Kidney (tissue), 14 donors: Measurements from ENCODE around the gene MAEA. TPM values are rescaled to one million over a fixed set of nuclear protein-coding genes. Genes with fewer than 3 reads are reported as not detected.

Source experiments
- DNase-seq, 5 donors: peaks; one replicate each; pipeline ENCODE4 v3.0.0-alpha.2; 2013 to 2020
- FAIRE-seq: peaks from 2 replicates; lab custom pipeline; 2012; peaks lifted over from hg19 to GRCh38; lab: Jason Lieb, UNC
- H3K27ac ChIP-seq, 2 donors: one replicate each; pipeline ENCODE4 v1.7.0; 2013; ENCODE audit warnings: low read depth in 2 of 2, low read length in 2 of 2, inconsistent platforms in 1 of 2
- H3K27me3 ChIP-seq: one replicate; pipeline ENCODE4 v1.7.1; 2013; ENCODE audit warnings: low read length, inconsistent platforms; ENCODE audit not compliant: control insufficient read depth, insufficient read depth
- H3K36me3 ChIP-seq, 3 donors: one replicate each; pipeline versions ENCODE4 v1.7.0 to v1.7.1; 2013; ENCODE audit warnings: low read length in 3 of 3, control low read depth in 1 of 3, inconsistent platforms in 1 of 3; ENCODE audit not compliant: insufficient read depth in 3 of 3, control insufficient read depth in 2 of 3
- H3K4me1 ChIP-seq, 3 donors: one replicate each; pipeline versions ENCODE4 v1.7.0 to v1.7.1; 2013; ENCODE audit warnings: low read length in 3 of 3, inconsistent platforms in 1 of 3, low read depth in 1 of 3; ENCODE audit not compliant: control insufficient read depth in 2 of 3, insufficient read depth in 2 of 3
- H3K4me3 ChIP-seq, 3 donors: one replicate each; pipeline versions ENCODE4 v1.7.0 to v1.8.1; 2013; ENCODE audit warnings: low read length in 3 of 3, control low read depth in 1 of 3, inconsistent platforms in 1 of 3
- H3K9ac ChIP-seq, 3 donors: one replicate each; pipeline versions ENCODE4 v1.7.0 to v1.7.1; 2013; ENCODE audit warnings: low read length in 3 of 3, control low read depth in 1 of 3, inconsistent platforms in 1 of 3
- H3K9me3 ChIP-seq, 3 donors: one replicate each; pipeline versions ENCODE4 v1.7.0 to v1.7.1; 2013; ENCODE audit warnings: low read length in 3 of 3, control low read depth in 1 of 3, inconsistent platforms in 1 of 3; ENCODE audit not compliant: control insufficient read depth in 2 of 3, insufficient read depth in 1 of 3
- CTCF ChIP-seq: IDR thresholded peaks from 3 replicates; pipeline ENCODE4 v1.5.1; 2012; ENCODE audit warnings: mild to moderate bottlenecking, moderate library complexity, borderline replicate concordance; ENCODE audit not compliant: insufficient read depth; ENCODE audit errors: extremely low read depth
- intact Hi-C: fragments of 100-400 bp; cut with DNase I; formaldehyde crosslinking; loops from one replicate; pipeline ENCODE4 v1.11.1; 2022
- polyA plus RNA-seq: library from polyadenylated mRNA; stranded (reverse); fragments of 350-450 nt; fragmentation: Illumina TruSeq; extraction: RNeasy Lipid Tissue Mini Kit (QIAGEN cat#74804); gene quantifications from one replicate; pipeline ENCODE4 v1.2.3, GENCODE V29; 2014; ENCODE audit warnings: low read depth, low replicate concordance; ENCODE audit not compliant: insufficient read depth
- total RNA-seq: library from RNA; stranded (reverse); fragmentation: NEBNext Ultra II Directional; extraction: Animal tissue kit (Norgen Biotek cat#: 25700); gene quantifications from one replicate; pipeline ENCODE4 v1.2.1, GENCODE V29; 2021
- donor health status: control.
- donor health status: control.
- donor health status: control.
- donor health status: control.
- donor health status: control.
- donor health status: DM: yes; HTN: yes; CAD: no.
- donor health status: Normal renal cell carcinoma (clear cell type).

Gene MAEA
- total and polyA plus RNA-seq, 2 donors from 2014 or later, result 65.0 to 75.2 TPM

DNA sequence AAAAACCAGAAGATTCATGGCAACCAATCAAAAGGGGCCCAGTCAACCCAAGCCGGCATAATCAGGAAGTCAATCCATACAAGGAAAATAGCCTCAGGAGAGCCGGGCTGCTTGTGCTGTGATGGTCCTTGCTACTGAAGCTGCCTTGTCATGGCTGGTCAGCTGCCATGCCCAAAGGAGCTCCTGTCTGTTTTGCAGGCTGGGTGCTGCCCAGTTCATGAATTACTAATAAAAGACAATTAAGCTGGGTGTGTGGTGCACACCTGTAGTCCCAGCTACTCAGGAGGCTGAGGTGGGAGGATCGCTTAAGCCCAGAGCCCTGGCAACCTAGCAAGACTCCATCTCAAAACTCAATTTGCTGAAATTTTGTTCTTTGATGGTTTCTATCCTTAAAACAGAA, 24.7 kb upstream of the MAEA start:
- Histone ChIP-seq H3K4me3 (no peak overlapping the region), H3K36me3 (no peaks in the 10 kb centered on the region), H3K9ac (no peak overlapping the region), H3K9me3 (peaks cover 0 to 4% (median 0%) of the 10 kb centered on the region in 3 donors), H3K4me1 (no peaks in the 10 kb centered on the region), H3K27ac (no peak overlapping the region), H3K27me3 (no peaks in the 10 kb centered on the region)
- FAIRE-seq (no peak), DNase-seq (no peak)
- intact Hi-C loops, result loop anchor here (10.0 kb wide), 1 partner anchor 130 kb away; no protein-coding TSS in a partner anchor
- TF ChIP-seq CTCF, result no peak

DNA sequence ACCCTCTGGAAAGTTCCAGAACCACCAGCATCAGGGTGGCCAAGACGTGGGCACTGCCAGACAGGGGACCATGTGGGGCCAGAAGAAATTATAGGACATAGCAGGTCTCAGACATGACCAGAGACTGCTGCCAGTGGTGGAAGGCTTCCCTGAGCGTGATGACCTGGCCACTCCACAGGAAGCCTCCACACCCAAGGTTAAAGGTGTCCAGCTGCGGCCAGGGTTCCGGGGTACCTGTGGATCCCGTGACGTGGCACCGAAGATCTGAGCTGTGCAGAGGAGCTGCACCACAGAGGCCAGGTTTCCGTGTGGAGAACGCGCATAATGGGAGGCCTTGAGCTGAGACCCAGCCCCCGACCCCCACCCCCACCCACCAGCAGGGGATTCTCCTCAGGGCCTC, 24.3 kb upstream of the MAEA start:
- Histone ChIP-seq H3K36me3 (no peaks in the 10 kb centered on the region), H3K27ac (no peak overlapping the region), H3K4me1 (no peaks in the 10 kb centered on the region), H3K9me3 (peaks cover 0 to 4% (median 0%) of the 10 kb centered on the region in 3 donors), H3K9ac (no peak overlapping the region), H3K4me3 (no peak overlapping the region), H3K27me3 (no peaks in the 10 kb centered on the region)
- DNase-seq, result no peak
- TF ChIP-seq CTCF, result no peak
- intact Hi-C loops, result loop anchor here (10.0 kb wide), 1 partner anchor 131 kb away; no protein-coding TSS in a partner anchor
- no peak for FAIRE-seq

DNA sequence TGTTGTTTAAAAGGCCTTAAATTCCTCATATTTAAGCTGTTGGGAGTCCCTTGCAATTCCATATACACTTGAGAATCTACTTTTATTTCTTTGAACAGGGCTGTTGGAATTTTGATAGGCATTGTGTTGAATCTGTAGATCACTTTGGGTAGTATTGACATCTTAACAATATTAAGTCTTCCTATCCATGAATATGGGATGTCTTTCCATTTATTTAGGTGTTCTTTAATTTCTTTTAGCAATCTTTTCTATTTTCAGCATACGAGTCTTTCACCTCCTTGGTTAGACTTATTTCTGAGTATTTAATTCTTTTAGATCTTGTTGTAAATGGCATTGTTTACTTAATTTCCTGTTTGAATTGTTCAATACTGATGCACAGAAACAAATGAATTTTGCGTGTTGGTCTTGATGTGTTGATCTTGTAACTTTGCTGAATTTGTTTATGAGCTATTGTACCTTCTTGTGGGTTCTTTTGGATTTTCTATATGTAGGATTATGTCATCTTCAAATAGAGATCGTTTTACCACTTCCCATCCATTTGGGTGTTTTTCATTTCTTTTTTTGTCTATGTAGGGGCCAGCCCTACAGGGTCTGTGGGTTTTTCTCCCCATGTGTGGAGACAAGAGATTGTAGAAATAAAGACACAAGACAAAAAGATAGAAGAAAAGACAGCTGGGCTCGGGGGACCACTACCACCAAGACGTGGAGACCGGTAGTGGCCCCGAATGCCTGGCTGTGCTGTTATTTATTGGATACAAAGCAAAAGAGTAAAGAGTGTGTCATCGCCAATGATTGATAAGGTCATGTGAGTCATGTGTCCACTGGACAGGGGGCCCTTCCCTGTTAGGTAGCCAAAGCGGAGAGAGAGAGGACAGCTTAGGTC, 22.6 kb upstream of the MAEA start:
- intact Hi-C loops, result loop anchor here (10.0 kb wide), 1 partner anchor 132 kb away; no protein-coding TSS in a partner anchor

More for the DNA sequence above, 22.6 kb upstream of the MAEA start:
- no peaks in the 10 kb centered on the region for H3K27me3 ChIP-seq
- H3K4me1 ChIP-seq, result no peaks in the 10 kb centered on the region
- no peak overlapping the region for H3K4me3 ChIP-seq
- FAIRE-seq, result no peak
- H3K36me3 ChIP-seq, result no peaks in the 10 kb centered on the region
- H3K27ac ChIP-seq, result no peak overlapping the region
- H3K9me3 ChIP-seq, result peaks cover 0 to 4% (median 0%) of the 10 kb centered on the region in 3 donors
- no peak for TF ChIP-seq CTCF
- peak in 1 of 5 donors; percentile 28 for DNase-seq
- H3K9ac ChIP-seq, result no peak overlapping the region
